Astrocyte (in vitro differentiated cells and primary cell): ENCODE data around the gene CACNA1D. TPM values are rescaled to one million over a fixed set of nuclear protein-coding genes. Genes with fewer than 3 reads are reported as not detected.

Experiments
- DNase-seq: peaks from one replicate; pipeline ENCODE4 v3.0.0-alpha.2; 2010; ENCODE audit warnings: low read depth
- FAIRE-seq: peaks from 2 replicates; lab custom pipeline; 2011; peaks lifted over from hg19 to GRCh38; lab: Jason Lieb, UNC
- H2AFZ ChIP-seq: 2 replicates; pipeline ENCODE4 v1.6.0; 2012; ENCODE audit warnings: low read depth, low read length, inconsistent platforms
- H3K27ac ChIP-seq: 2 replicates; pipeline ENCODE4 v1.5.1; 2011; ENCODE audit warnings: low read depth, low read length, inconsistent platforms
- H3K27me3 ChIP-seq: 2 replicates; pipeline ENCODE4 v1.6.0; 2011; ENCODE audit warnings: low read length, inconsistent platforms; ENCODE audit not compliant: insufficient read depth
- H3K36me3 ChIP-seq: 2 replicates; pipeline ENCODE4 v1.5.1; 2011; ENCODE audit warnings: low read length, inconsistent platforms; ENCODE audit not compliant: insufficient read depth
- H3K4me1 ChIP-seq: 2 replicates; pipeline ENCODE4 v1.5.1; 2011; ENCODE audit warnings: low read length, inconsistent platforms; ENCODE audit not compliant: insufficient read depth
- H3K4me2 ChIP-seq: 2 replicates; pipeline ENCODE4 v1.6.0; 2012; ENCODE audit warnings: low read length, inconsistent platforms
- H3K4me3 ChIP-seq: 2 replicates; pipeline ENCODE4 v1.5.1; 2011; ENCODE audit warnings: low read depth, mild to moderate bottlenecking, low read length, inconsistent platforms; ENCODE audit not compliant: insufficient read depth
- H3K79me2 ChIP-seq: 2 replicates; pipeline ENCODE4 v1.6.0; 2012; ENCODE audit warnings: mild to moderate bottlenecking, low read length, inconsistent platforms; ENCODE audit not compliant: insufficient read depth
- H3K9ac ChIP-seq: 2 replicates; pipeline ENCODE4 v1.6.0; 2012; ENCODE audit warnings: mild to moderate bottlenecking, low read length, inconsistent platforms
- H3K9me3 ChIP-seq: 2 replicates; pipeline ENCODE4 v1.5.1; 2012; ENCODE audit warnings: low read depth, mild to moderate bottlenecking, low read length, inconsistent platforms; ENCODE audit not compliant: insufficient read depth
- H4K20me1 ChIP-seq: 2 replicates; pipeline ENCODE4 v1.6.0; 2012; ENCODE audit warnings: low read length, inconsistent platforms; ENCODE audit not compliant: insufficient read depth
- H3K27ac Mint-ChIP-seq: one replicate; pipeline ENCODE4 v1.8.0; 2021; ENCODE audit warnings: mild to moderate bottlenecking, mixed read lengths; ENCODE audit not compliant: unreplicated experiment
- H3K27me3 Mint-ChIP-seq: one replicate; pipeline ENCODE4 v1.8.0; 2021; ENCODE audit warnings: low read depth, mixed read lengths; ENCODE audit not compliant: unreplicated experiment
- H3K36me3 Mint-ChIP-seq: one replicate; pipeline ENCODE4 v1.8.0; 2021; ENCODE audit warnings: low read depth, mixed read lengths; ENCODE audit not compliant: unreplicated experiment
- H3K4me1 Mint-ChIP-seq: one replicate; pipeline ENCODE4 v1.8.0; 2021; ENCODE audit warnings: low read depth, mixed read lengths; ENCODE audit not compliant: unreplicated experiment
- H3K4me3 Mint-ChIP-seq: one replicate; pipeline ENCODE4 v1.8.0; 2021; ENCODE audit warnings: mild to moderate bottlenecking, moderate library complexity, mixed read lengths; ENCODE audit not compliant: unreplicated experiment
- H3K9me3 Mint-ChIP-seq: one replicate; pipeline ENCODE4 v1.8.0; 2021; ENCODE audit warnings: mild to moderate bottlenecking, mixed read lengths; ENCODE audit not compliant: unreplicated experiment
- CTCF ChIP-seq: IDR thresholded peaks from 2 replicates; pipeline ENCODE4 v1.5.1; 2011; ENCODE audit warnings: low read depth, mild to moderate bottlenecking, inconsistent platforms, low read length, moderate library complexity; ENCODE audit not compliant: insufficient read depth
- EZH2 ChIP-seq: IDR thresholded peaks from 2 replicates; pipeline ENCODE4 v1.6.1; 2012; ENCODE audit warnings: mild to moderate bottlenecking, low read length, inconsistent platforms; ENCODE audit not compliant: insufficient read depth
- total RNA-seq: library from RNA; stranded (reverse); gene quantifications from 2 replicates; pipeline ENCODE4 v1.2.1, GENCODE V29; 2021

Gene CACNA1D
- total RNA-seq, 1 donor from 2014 or later, result 0.41 TPM

GRCh38 chr3:53645754-53646153, 151.3 kb downstream of the CACNA1D start:
- H3K36me3 ChIP-seq, result no peaks in the 10 kb centered on the region
- H3K4me2 ChIP-seq, result no peak overlapping the region
- Mint-ChIP-seq H3K27me3 (peaks cover 33% of the 10 kb centered on the region), H3K36me3 (no peaks in the 10 kb centered on the region), H3K4me3 (no peak overlapping the region), H3K27ac (no peak overlapping the region), H3K9me3 (peaks cover 2% of the 10 kb centered on the region), H3K4me1 (no peaks in the 10 kb centered on the region)
- no peak for FAIRE-seq
- no peak overlapping the region for H3K27ac ChIP-seq
- no peak overlapping the region for H3K9ac ChIP-seq
- H3K9me3 ChIP-seq, result no peaks in the 10 kb centered on the region
- no peaks in the 10 kb centered on the region for H3K79me2 ChIP-seq
- DNase-seq, result no peak
- no peak for TF ChIP-seq EZH2
- TF ChIP-seq CTCF, result no peak
- H3K27me3 ChIP-seq, result no peaks in the 10 kb centered on the region
- no peaks in the 10 kb centered on the region for H4K20me1 ChIP-seq
- no peak overlapping the region for H2AFZ ChIP-seq
- H3K4me3 ChIP-seq, result no peak overlapping the region
- H3K4me1 ChIP-seq, result no peaks in the 10 kb centered on the region

- no peak for FAIRE-seq
- DNase-seq, result no peak
- no peak overlapping the region for H3K27ac Mint-ChIP-seq
Observed at GRCh38 chr3:53646723-53647122, 152.3 kb downstream of the CACNA1D start.

More at GRCh38 chr3:53646723-53647122, 152.3 kb downstream of the CACNA1D start:
- TF ChIP-seq EZH2, result no peak
- no peak for TF ChIP-seq CTCF
- H3K4me3 Mint-ChIP-seq, result no peak overlapping the region
- H3K4me1 Mint-ChIP-seq, result no peaks in the 10 kb centered on the region
- no peak overlapping the region for H3K9ac ChIP-seq
- H3K4me3 ChIP-seq, result no peak overlapping the region
- no peaks in the 10 kb centered on the region for H3K4me1 ChIP-seq
- H3K79me2 ChIP-seq, result no peaks in the 10 kb centered on the region
- H3K4me2 ChIP-seq, result no peak overlapping the region
- no peak overlapping the region for H3K27ac ChIP-seq
- H3K9me3 ChIP-seq, result no peaks in the 10 kb centered on the region
- no peaks in the 10 kb centered on the region for H3K36me3 ChIP-seq
- H3K27me3 ChIP-seq, result no peaks in the 10 kb centered on the region
- no peaks in the 10 kb centered on the region for H3K36me3 Mint-ChIP-seq
- peaks cover 2% of the 10 kb centered on the region for H3K9me3 Mint-ChIP-seq
- no peak overlapping the region for H2AFZ ChIP-seq
- peaks cover 25% of the 10 kb centered on the region for H3K27me3 Mint-ChIP-seq
- H4K20me1 ChIP-seq, result no peaks in the 10 kb centered on the region
